IPS DF 6.9 (cell line): ENCODE data around the gene ARF6.
"Not testable (repeated sequence)": the region's sequence is repeated elsewhere in the genome, so short reads cannot be mapped to it uniquely, and the experiment has no call there.

Source experiments
- DNase-seq: peaks from one replicate; pipeline ENCODE4 v3.0.0-alpha.2; 2013; ENCODE audit warnings: low read depth, low spot score
- H3K27ac ChIP-seq: one replicate; pipeline ENCODE4 v1.5.1; 2013; ENCODE audit warnings: low read length, control low read depth
- H3K27me3 ChIP-seq: 2 replicates; pipeline ENCODE4 v1.6.1; 2013; ENCODE audit warnings: mild to moderate bottlenecking, low read length; ENCODE audit not compliant: control insufficient read depth, insufficient read depth
- H3K36me3 ChIP-seq: 2 replicates; pipeline ENCODE4 v1.6.1; 2013; ENCODE audit warnings: low read length; ENCODE audit not compliant: control insufficient read depth, insufficient read depth
- H3K4me1 ChIP-seq: 2 replicates; pipeline ENCODE4 v1.6.1; 2013; ENCODE audit warnings: low read length; ENCODE audit not compliant: control insufficient read depth, insufficient read depth
- H3K4me3 ChIP-seq: 2 replicates; pipeline ENCODE4 v1.5.1; 2013; ENCODE audit warnings: mild to moderate bottlenecking, low read length
- H3K9me3 ChIP-seq: 2 replicates; pipeline ENCODE4 v1.6.1; 2013; ENCODE audit warnings: low read length, inconsistent platforms; ENCODE audit not compliant: control insufficient read depth, insufficient read depth
- WGBS: extraction: QIAGEN DNeasy Blood & Tissue Kit; methylation state at CpG from one replicate; pipeline ENCODE4 v1.1.7; 2013; ENCODE audit warnings: mixed read lengths, missing lambda C conversion rate; ENCODE audit not compliant: insufficient read length, insufficient coverage; 5-methylcytosine and 5-hydroxymethylcytosine counted together

Gene ARF6

GRCh38 chr14:49861699-49862088 is 31.2 kb upstream of the ARF6 start:
- Histone ChIP-seq H3K27ac (no peak overlapping the region), H3K27me3 (no peaks in the 10 kb centered on the region), H3K4me3 (peak overlapping the region; percentile 71; the same call in 1 of the 2 replicates), H3K36me3 (no peaks in the 10 kb centered on the region), H3K9me3 (no peaks in the 10 kb centered on the region), H3K4me1 (no peaks in the 10 kb centered on the region)
- DNase-seq = no peak
- WGBS = no CpG with 5 or more reads among the region's 12 CpGs

GRCh38 chr14:49862089-49862673 is 30.7 kb upstream of the ARF6 start:
- no CpG with 5 or more reads among the region's 30 CpGs for WGBS
- peak; percentile 73 for DNase-seq
- no peaks in the 10 kb centered on the region for H3K9me3 ChIP-seq
- no peaks in the 10 kb centered on the region for H3K4me1 ChIP-seq
- no peaks in the 10 kb centered on the region for H3K36me3 ChIP-seq
- H3K27me3 ChIP-seq = no peaks in the 10 kb centered on the region
- H3K27ac ChIP-seq = no peak overlapping the region
- peak overlapping the region; percentile 71; the same call in 1 of the 2 replicates for H3K4me3 ChIP-seq

GRCh38 chr14:49863487-49864281 is 29.2 kb upstream of the ARF6 start:
- DNase-seq = no peak
- no peaks in the 10 kb centered on the region for H3K4me1 ChIP-seq

GRCh38 chr14:49865431-49865859 is 27.4 kb upstream of the ARF6 start:
- no peak overlapping the region for H3K27ac ChIP-seq
- no peaks in the 10 kb centered on the region for H3K9me3 ChIP-seq
- no peak overlapping the region for H3K4me3 ChIP-seq
- DNase-seq = no peak
- no peaks in the 10 kb centered on the region for H3K27me3 ChIP-seq
- H3K4me1 ChIP-seq = no peaks in the 10 kb centered on the region
- WGBS = no CpG with 5 or more reads among the region's 4 CpGs
- H3K36me3 ChIP-seq = no peaks in the 10 kb centered on the region

More at GRCh38 chr14:49863487-49864281, 29.2 kb upstream of the ARF6 start:
- H3K9me3 ChIP-seq = no peaks in the 10 kb centered on the region
- no peak overlapping the region for H3K27ac ChIP-seq
- no peaks in the 10 kb centered on the region for H3K27me3 ChIP-seq
- H3K36me3 ChIP-seq = no peaks in the 10 kb centered on the region
- H3K4me3 ChIP-seq = peak overlapping the region; percentile 83; the same call in 1 of the 2 replicates
- no CpG with 5 or more reads among the region's 9 CpGs for WGBS

GRCh38 chr14:49867831-49868719 is 24.8 kb upstream of the ARF6 start:
- H3K27me3 ChIP-seq = no peaks in the 10 kb centered on the region
- no peak for DNase-seq
- H3K27ac ChIP-seq = no peak overlapping the region
- H3K36me3 ChIP-seq = no peaks in the 10 kb centered on the region
- peak overlapping the region; percentile 59; the same call in 1 of the 2 replicates for H3K4me3 ChIP-seq
- H3K4me1 ChIP-seq = no peaks in the 10 kb centered on the region
- WGBS = no CpG with 5 or more reads among the region's 57 CpGs
- H3K9me3 ChIP-seq = no peaks in the 10 kb centered on the region

GRCh38 chr14:49868720-49869114 is 24.2 kb upstream of the ARF6 start:
- Histone ChIP-seq H3K27ac (no peak overlapping the region), H3K4me1 (no peaks in the 10 kb centered on the region), H3K36me3 (no peaks in the 10 kb centered on the region), H3K9me3 (no peaks in the 10 kb centered on the region), H3K27me3 (no peaks in the 10 kb centered on the region), H3K4me3 (no peak overlapping the region)
- DNase-seq = no peak
- WGBS = 100% methylated on average over 3 of the region's 5 CpGs

- H3K4me1 ChIP-seq = no peaks in the 10 kb centered on the region
- DNase-seq = no peak
- H3K27ac ChIP-seq = no peak overlapping the region
- H3K27me3 ChIP-seq = no peaks in the 10 kb centered on the region
- WGBS = no CpG with 5 or more reads among the region's 6 CpGs
- no peaks in the 10 kb centered on the region for H3K36me3 ChIP-seq
- no peak overlapping the region for H3K4me3 ChIP-seq
- no peaks in the 10 kb centered on the region for H3K9me3 ChIP-seq
Measured at GRCh38 chr14:49870908-49871307, 22.0 kb upstream of the ARF6 start.

GRCh38 chr14:49873548-49873947 is 19.3 kb upstream of the ARF6 start:
- not testable (repeated sequence) for H3K4me3 ChIP-seq, H3K4me1 ChIP-seq, H3K27ac ChIP-seq, H3K36me3 ChIP-seq, DNase-seq, H3K9me3 ChIP-seq, H3K27me3 ChIP-seq
- WGBS = no CpG with 5 or more reads among the region's 6 CpGs

- no CpG with 5 or more reads among the region's 12 CpGs for WGBS
- DNase-seq = no peak
- H3K27ac ChIP-seq = no peak overlapping the region
- no peaks in the 10 kb centered on the region for H3K9me3 ChIP-seq
- no peaks in the 10 kb centered on the region for H3K4me1 ChIP-seq
- no peaks in the 10 kb centered on the region for H3K27me3 ChIP-seq
- no peak overlapping the region for H3K4me3 ChIP-seq
- no peaks in the 10 kb centered on the region for H3K36me3 ChIP-seq
Measured at GRCh38 chr14:49875640-49876198, 17.2 kb upstream of the ARF6 start.

GRCh38 chr14:49876563-49877127 is 16.2 kb upstream of the ARF6 start:
- Histone ChIP-seq H3K27me3 (no peaks in the 10 kb centered on the region), H3K4me1 (no peaks in the 10 kb centered on the region), H3K9me3 (no peaks in the 10 kb centered on the region), H3K36me3 (no peaks in the 10 kb centered on the region), H3K27ac (no peak overlapping the region), H3K4me3 (no peak overlapping the region)
- no peak for DNase-seq
- no CpG with 5 or more reads among the region's 4 CpGs for WGBS
